ENCODE measurements around the gene CPA2.
A peak's percentile ranks its signal among the peaks of the same experiment; 100 is the strongest.

The CPA2 gene

GRCh38 chr7:130273081-130273932, 6.6 kb downstream of the CPA2 start:
- Histone ChIP-seq H3K4me3 (peak overlapping the region; percentile 29 to 45), H3K4me1 (peaks cover 0 to 48% (median 21%) of the 10 kb centered on the region in 4 donors), H3K36me3 (no peaks in the 10 kb centered on the region), H3K27ac (peak overlapping the region in 1 of 2 donors; percentile 61), H3K27me3 (no peaks in the 10 kb centered on the region), H3K9me3 (no peaks in the 10 kb centered on the region)
- intact Hi-C loops (cut with DNase I; ENCODE audit: low total_unique reads): loop anchor here (10.0 kb wide), 2 partner anchors 121 to 391 kb away; partner anchors contain the start of gene COPG2
- DNase-seq: no peak
- TF ChIP-seq CTCF (IDR thresholded peaks at IDR 0.05): no peak

GRCh38 chr7:130273933-130274255, 7.2 kb downstream of the CPA2 start:
- peak in 1 of 2 donors; percentile 31 for DNase-seq
- intact Hi-C loops (cut with DNase I; ENCODE audit: low total_unique reads): loop anchor here (10.0 kb wide), 2 partner anchors 121 to 391 kb away; partner anchors contain the start of gene COPG2
- peak; percentile 15 to 34 for TF ChIP-seq CTCF (IDR thresholded peaks at IDR 0.05)
- peak overlapping the region; percentile 29 to 45 for H3K4me3 ChIP-seq
- peak overlapping the region; percentile 50 to 61 for H3K27ac ChIP-seq
- no peaks in the 10 kb centered on the region for H3K36me3 ChIP-seq
- H3K27me3 ChIP-seq: no peaks in the 10 kb centered on the region
- H3K4me1 ChIP-seq: peaks cover 0 to 53% (median 21%) of the 10 kb centered on the region in 4 donors
- H3K9me3 ChIP-seq: no peaks in the 10 kb centered on the region

GRCh38 chr7:130274296-130274695, 7.6 kb downstream of the CPA2 start:
- no peak for DNase-seq
- H3K27ac ChIP-seq: peak overlapping the region; percentile 50 to 61
- H3K27me3 ChIP-seq: no peaks in the 10 kb centered on the region
- peak in 1 of 2 experiments; percentile 3 for TF ChIP-seq CTCF (IDR thresholded peaks at IDR 0.05)
- no peaks in the 10 kb centered on the region for H3K36me3 ChIP-seq
- H3K4me1 ChIP-seq: peaks cover 0 to 53% (median 21%) of the 10 kb centered on the region in 4 donors
- H3K4me3 ChIP-seq: peak overlapping the region in 1 of 2 donors; percentile 45
- H3K9me3 ChIP-seq: no peaks in the 10 kb centered on the region
- intact Hi-C loops (cut with DNase I; ENCODE audit: low total_unique reads): loop anchor here (10.0 kb wide), 2 partner anchors 121 to 391 kb away; partner anchors contain the start of gene COPG2

GRCh38 chr7:130274983-130275591, 8.4 kb downstream of the CPA2 start:
- H3K27ac ChIP-seq: peak overlapping the region; percentile 14 to 61
- peak overlapping the region; percentile 13 to 28 for H3K4me3 ChIP-seq
- intact Hi-C loops (cut with DNase I; ENCODE audit: low total_unique reads): loop anchor here (5.0 to 10.0 kb wide), 3 partner anchors 120 to 390 kb away; partner anchors contain the start of gene COPG2
- no peaks in the 10 kb centered on the region for H3K9me3 ChIP-seq
- H3K4me1 ChIP-seq: peaks cover 0 to 53% (median 21%) of the 10 kb centered on the region in 4 donors
- H3K36me3 ChIP-seq: no peaks in the 10 kb centered on the region
- TF ChIP-seq CTCF (IDR thresholded peaks at IDR 0.05): no peak
- H3K27me3 ChIP-seq: no peaks in the 10 kb centered on the region
- no peak for DNase-seq

- Histone ChIP-seq H3K27me3 (no peaks in the 10 kb centered on the region), H3K9me3 (no peaks in the 10 kb centered on the region), H3K36me3 (no peaks in the 10 kb centered on the region), H3K27ac (no peak overlapping the region), H3K4me3 (no peak overlapping the region), H3K4me1 (peaks cover 0 to 53% (median 21%) of the 10 kb centered on the region in 4 donors)
- no peak for TF ChIP-seq CTCF (IDR thresholded peaks at IDR 0.05)
- intact Hi-C loops (cut with DNase I; ENCODE audit: low total_unique reads): loop anchor here (5.0 to 10.0 kb wide), 3 partner anchors 119 to 389 kb away; partner anchors contain the start of gene COPG2
- no peak for DNase-seq
Observed at GRCh38 chr7:130275826-130276297, 9.2 kb downstream of the CPA2 start.
